ENCODE measurements around the gene CLPTM1L.

The CLPTM1L gene

GRCh38 chr5:1359031-1359645, 14.2 kb upstream of the CLPTM1L start:
- no peak overlapping the region for H3K27ac ChIP-seq
- TF ChIP-seq CTCF (IDR thresholded peaks at IDR 0.05) = no peak
- TF ChIP-seq ZFX (IDR thresholded peaks at IDR 0.05; ENCODE audit: borderline replicate concordance) = no peak

- TF ChIP-seq CTCF (IDR thresholded peaks at IDR 0.05) = no peak
- TF ChIP-seq ZFX (IDR thresholded peaks at IDR 0.05; ENCODE audit: borderline replicate concordance) = no peak
- no peak overlapping the region for H3K27ac ChIP-seq
Measured at GRCh38 chr5:1358726-1359025, 13.8 kb upstream of the CLPTM1L start.

- no peak overlapping the region for H3K27ac ChIP-seq
- TF ChIP-seq CTCF (IDR thresholded peaks at IDR 0.05) = no peak
- no peak for TF ChIP-seq ZFX (IDR thresholded peaks at IDR 0.05; ENCODE audit: borderline replicate concordance)
Measured at GRCh38 chr5:1357946-1358725, 13.2 kb upstream of the CLPTM1L start.

- no peak for TF ChIP-seq ZFX (IDR thresholded peaks at IDR 0.05; ENCODE audit: borderline replicate concordance)
- no peak for TF ChIP-seq CTCF (IDR thresholded peaks at IDR 0.05)
- H3K27ac ChIP-seq = no peak overlapping the region
Measured at GRCh38 chr5:1356873-1357787, 12.2 kb upstream of the CLPTM1L start.

GRCh38 chr5:1354576-1354975, 9.7 kb upstream of the CLPTM1L start:
- TF ChIP-seq CTCF (IDR thresholded peaks at IDR 0.05) (no peak), ZFX (IDR thresholded peaks at IDR 0.05; ENCODE audit: borderline replicate concordance) (no peak)
- no peak overlapping the region for H3K27ac ChIP-seq

GRCh38 chr5:1352231-1353219, 7.6 kb upstream of the CLPTM1L start:
- no peak overlapping the region for H3K27ac ChIP-seq
- TF ChIP-seq ZFX (IDR thresholded peaks at IDR 0.05; ENCODE audit: borderline replicate concordance) (no peak), CTCF (IDR thresholded peaks at IDR 0.05) (no peak)
